ENCODE measurements around the gene OR51D1. TPM values are rescaled to one million over a fixed set of nuclear protein-coding genes. Genes with fewer than 3 reads are reported as not detected.
A peak's percentile ranks its signal among the peaks of the same experiment; 100 is the strongest.

The OR51D1 gene
- total and polyA plus RNA-seq, 4 donors: not detected

- TF ChIP-seq ZBTB33 (IDR thresholded peaks at IDR 0.05): no peak
Measured at GRCh38 chr11:4607096-4607495, 30.2 kb upstream of the OR51D1 start (continued).

GRCh38 chr11:4607781-4608666 lies 29.3 kb upstream of the OR51D1 start, which contains the start of gene TRIM68:
Gene TRIM68, minus strand, starts transcription at chr11:4608231. Its CDS starts 2,727 bp downstream, at chr11:4605504.
- peaks cover 0 to 12% (median 4%) of the 10 kb centered on the region in 4 donors for H3K4me1 ChIP-seq (ENCODE audit: control insufficient read depth in 4 of 4, insufficient read depth in 4 of 4, low read length in 3 of 4)
- peak; percentile 92 for DNase-seq (ENCODE audit: low spot score)
- H3K27ac ChIP-seq (ENCODE audit: low read depth in 1 of 2, low read length in 2 of 2): peak within 1 kb of the TSS; percentile 81 to 85
- TF ChIP-seq MAX (IDR thresholded peaks at IDR 0.05): peak; percentile 31
- peak; percentile 16 to 19 for TF ChIP-seq RAD21 (IDR thresholded peaks at IDR 0.05)
- TF ChIP-seq FOXA2 (IDR thresholded peaks at IDR 0.05): no peak
- TF ChIP-seq TAF1 (conservative IDR thresholded peaks at IDR 0.05): peak; percentile 65
- no peak for TF ChIP-seq ZBTB33 (IDR thresholded peaks at IDR 0.05)
- TF ChIP-seq RXRA (IDR thresholded peaks at IDR 0.05): peak in 1 of 2 donors; percentile 34
- TF ChIP-seq ATF3 (IDR thresholded peaks at IDR 0.05): no peak
- TF ChIP-seq JUND (IDR thresholded peaks at IDR 0.05): peak in 1 of 2 donors; percentile 10
- no peak for TF ChIP-seq HNF4G (IDR thresholded peaks at IDR 0.05)
- peak; percentile 61 for TF ChIP-seq YY1 (IDR thresholded peaks at IDR 0.05)
- peak in 1 of 2 donors; percentile 42 for TF ChIP-seq GABPA (IDR thresholded peaks at IDR 0.05 in 1 of 2, conservative IDR thresholded peaks at IDR 0.05 in 1 of 2)
- peak; percentile 7 to 18 for TF ChIP-seq HNF4A (conservative IDR thresholded peaks at IDR 0.05)
- no peak for TF ChIP-seq FOXA1 (IDR thresholded peaks at IDR 0.05)
- TF ChIP-seq NR2F2 (IDR thresholded peaks at IDR 0.05): no peak
- no peak for TF ChIP-seq CTCF (IDR thresholded peaks at IDR 0.05; ENCODE audit: low read depth, low read length, missing input control)
- peak; percentile 92 for TF ChIP-seq SP1 (IDR thresholded peaks at IDR 0.05)
- TF ChIP-seq EGR1 (IDR thresholded peaks at IDR 0.05; ENCODE audit: low read depth in 2 of 2): peak in 1 of 2 donors; percentile 8
- TF ChIP-seq REST (IDR thresholded peaks at IDR 0.05): peak; percentile 85
- no peaks in the 10 kb centered on the region for H3K27me3 ChIP-seq (ENCODE audit: control insufficient read depth in 4 of 4, insufficient read depth in 4 of 4, low read length in 3 of 4)
- peak within 1 kb of the TSS; percentile 79 to 91 (median 87) for H3K4me3 ChIP-seq (ENCODE audit: low read depth in 1 of 3, low read length in 3 of 3)
- peak within 1 kb of the TSS; percentile 50 to 76 for H3K9ac ChIP-seq (ENCODE audit: low read depth in 1 of 2, low read length in 2 of 2)
- 4% methylated on average over 43 of the region's 43 CpGs for WGBS
- peaks cover 0 to 14% (median 5%) of the 10 kb centered on the region in 4 donors for H3K36me3 ChIP-seq (ENCODE audit: control insufficient read depth in 4 of 4, insufficient read depth in 3 of 4, low read depth in 1 of 4, low read length in 3 of 4)
- no peaks in the 10 kb centered on the region for H3K9me3 ChIP-seq (ENCODE audit: control insufficient read depth in 4 of 4, low read length in 3 of 4)
